Inferior parietal cortex (tissue), 1 donor: ENCODE data around the gene TLCD1.
A peak's percentile ranks its signal among the peaks of the same experiment; 100 is the strongest.

Source experiments
- DNase-seq: peaks from one replicate; pipeline ENCODE4 v3.0.0-alpha.2; 2016; ENCODE audit errors: extremely low spot score

The TLCD1 gene, protein sequence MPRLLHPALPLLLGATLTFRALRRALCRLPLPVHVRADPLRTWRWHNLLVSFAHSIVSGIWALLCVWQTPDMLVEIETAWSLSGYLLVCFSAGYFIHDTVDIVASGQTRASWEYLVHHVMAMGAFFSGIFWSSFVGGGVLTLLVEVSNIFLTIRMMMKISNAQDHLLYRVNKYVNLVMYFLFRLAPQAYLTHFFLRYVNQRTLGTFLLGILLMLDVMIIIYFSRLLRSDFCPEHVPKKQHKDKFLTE

DNA sequence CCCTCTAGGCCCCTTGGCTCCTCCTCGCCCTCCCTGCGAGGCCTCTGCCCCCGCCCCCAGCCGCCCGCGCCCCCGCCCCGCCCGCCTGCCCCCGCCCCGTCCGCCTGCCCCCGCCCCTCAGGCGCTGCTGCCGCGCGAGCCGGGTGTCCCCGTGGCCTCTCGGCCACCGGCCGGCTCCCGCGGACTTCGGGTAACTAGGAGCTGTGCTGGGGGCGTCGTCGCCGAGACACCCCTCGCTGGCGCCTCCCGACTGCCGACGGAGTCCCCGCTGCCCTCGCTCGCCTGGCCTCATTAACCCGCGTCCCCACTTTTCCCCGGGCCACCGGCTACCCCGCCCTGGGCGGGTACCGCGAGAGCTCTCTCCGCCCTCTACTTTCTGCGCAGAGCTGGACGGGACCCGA is at the start of gene TLCD1:
Gene TLCD1, minus strand, starts transcription at position 8 of the 401 bp plus-strand sequence. CDS start 136 bp downstream, outside the sequence.
- peak; percentile 44 for DNase-seq

GRCh38 chr17:28774206-28774605 is 48.2 kb upstream of the TLCD1 start:
- no peak for DNase-seq

GRCh38 chr17:28773736-28774135 is 47.7 kb upstream of the TLCD1 start:
- no peak for DNase-seq

DNA sequence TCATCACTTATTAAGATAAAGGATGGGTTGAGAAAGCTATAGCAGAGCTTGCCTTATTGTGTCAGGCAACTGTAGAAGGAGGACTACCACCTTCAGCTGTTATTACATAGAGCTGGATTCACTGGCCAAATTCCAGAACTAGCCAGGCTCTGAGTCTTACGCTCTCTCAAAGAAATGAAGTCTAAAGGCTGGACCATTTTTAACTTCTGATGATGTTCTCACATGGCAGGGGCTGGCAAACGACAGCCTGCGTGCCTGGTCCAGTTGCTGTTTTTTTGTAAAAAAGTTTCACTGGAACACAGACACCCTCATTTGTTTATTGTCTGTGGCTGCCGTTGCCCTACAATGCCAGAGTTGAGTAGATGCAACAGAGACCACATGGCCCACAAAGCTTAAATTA is 39.0 kb upstream of the TLCD1 start:
- DNase-seq, result no peak

DNA sequence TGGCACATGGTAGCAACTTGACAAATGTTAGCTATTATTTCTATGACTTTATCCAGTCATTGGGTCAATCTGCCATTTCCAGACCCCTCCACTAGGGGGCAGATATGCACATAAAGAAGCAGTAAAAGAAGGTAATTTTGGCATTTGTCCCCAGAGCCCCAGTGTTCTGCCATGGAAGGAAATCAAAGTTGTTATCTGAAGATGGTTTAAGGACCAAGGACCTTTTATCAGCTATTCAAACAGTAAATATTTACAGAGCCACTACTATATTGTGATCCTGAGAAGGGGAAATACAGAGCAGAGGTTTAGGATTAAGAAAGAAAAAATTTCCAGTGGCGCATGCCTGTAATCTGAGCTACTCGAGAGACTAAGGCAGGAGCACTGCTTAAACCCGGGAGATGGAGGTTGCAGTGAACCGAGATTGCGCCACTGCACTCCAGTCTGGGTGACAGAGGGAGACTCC is 37.8 kb upstream of the TLCD1 start:
- DNase-seq, result peak; percentile 94

DNA sequence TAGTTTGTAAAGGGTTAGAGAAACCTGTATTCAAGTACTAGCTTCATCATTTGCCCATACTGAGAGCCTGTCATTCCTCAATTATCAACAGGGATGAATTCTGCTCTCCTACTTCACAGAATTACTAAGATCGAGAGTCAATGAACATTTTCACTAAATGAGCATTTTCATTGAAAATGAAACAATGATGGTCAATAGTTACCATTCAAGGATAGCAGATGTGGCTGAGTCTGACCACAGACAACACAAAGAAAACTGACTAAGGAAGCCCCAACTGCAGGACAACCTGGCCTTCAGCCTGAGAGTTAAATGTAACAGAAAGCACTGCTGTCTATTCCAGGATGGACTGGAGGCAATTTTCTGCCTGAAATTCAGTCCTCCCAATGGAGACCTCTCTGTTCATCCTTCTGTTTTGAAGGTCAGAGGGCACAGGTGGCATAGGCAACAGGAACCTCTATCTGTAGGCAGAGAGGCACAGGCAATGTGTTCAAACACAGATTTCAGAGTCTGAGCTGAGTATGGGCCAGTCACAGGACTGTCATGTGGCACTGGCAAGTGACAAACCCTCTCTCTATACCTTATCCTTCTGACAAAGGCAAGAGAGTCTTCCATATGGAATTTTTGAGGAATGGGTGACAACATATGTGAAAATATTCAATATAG is 37.2 kb upstream of the TLCD1 start:
- DNase-seq, result no peak

- DNase-seq, result no peak
Observed at GRCh38 chr17:28760601-28761562, 34.8 kb upstream of the TLCD1 start.

DNA sequence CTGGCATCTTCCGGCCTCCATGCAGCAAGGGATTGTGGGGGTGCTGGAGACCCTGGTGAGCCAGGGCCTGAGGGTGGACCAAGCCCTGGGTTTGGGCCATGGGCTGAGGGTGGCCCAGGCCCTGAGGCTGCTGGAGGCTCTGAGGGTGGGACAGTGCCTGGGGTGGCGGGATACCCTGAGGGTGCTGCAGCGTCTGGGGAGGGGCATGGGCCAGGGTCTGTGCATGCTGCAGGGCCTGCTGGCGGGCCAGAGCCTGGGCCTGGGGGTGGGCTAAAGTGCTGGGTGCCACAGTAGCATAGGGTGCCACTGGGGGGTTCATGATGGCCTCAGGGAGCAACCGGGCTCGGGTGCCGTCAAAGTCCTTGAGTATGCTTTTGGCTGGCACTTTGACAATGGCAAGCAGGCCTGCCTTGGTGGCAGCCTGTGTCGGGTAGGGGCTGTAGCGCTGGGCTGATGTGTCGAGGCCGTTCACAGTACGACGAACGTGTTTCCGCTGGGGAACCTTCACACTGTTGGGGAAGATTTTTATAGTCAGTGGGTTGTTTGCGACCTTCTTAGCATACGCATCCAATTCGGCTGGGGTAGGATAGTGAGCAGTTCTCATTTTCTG is 33.3 kb upstream of the TLCD1 start:
- no peak for DNase-seq

- no peak for DNase-seq
Observed at GRCh38 chr17:28758411-28759121, 32.5 kb upstream of the TLCD1 start.

- DNase-seq, result no peak
Observed at GRCh38 chr17:28756049-28756804, 30.2 kb upstream of the TLCD1 start.

GRCh38 chr17:28755486-28755885 is 29.5 kb upstream of the TLCD1 start:
- DNase-seq, result no peak

- no peak for DNase-seq
Observed at GRCh38 chr17:28751600-28752366, 25.8 kb upstream of the TLCD1 start.

DNA sequence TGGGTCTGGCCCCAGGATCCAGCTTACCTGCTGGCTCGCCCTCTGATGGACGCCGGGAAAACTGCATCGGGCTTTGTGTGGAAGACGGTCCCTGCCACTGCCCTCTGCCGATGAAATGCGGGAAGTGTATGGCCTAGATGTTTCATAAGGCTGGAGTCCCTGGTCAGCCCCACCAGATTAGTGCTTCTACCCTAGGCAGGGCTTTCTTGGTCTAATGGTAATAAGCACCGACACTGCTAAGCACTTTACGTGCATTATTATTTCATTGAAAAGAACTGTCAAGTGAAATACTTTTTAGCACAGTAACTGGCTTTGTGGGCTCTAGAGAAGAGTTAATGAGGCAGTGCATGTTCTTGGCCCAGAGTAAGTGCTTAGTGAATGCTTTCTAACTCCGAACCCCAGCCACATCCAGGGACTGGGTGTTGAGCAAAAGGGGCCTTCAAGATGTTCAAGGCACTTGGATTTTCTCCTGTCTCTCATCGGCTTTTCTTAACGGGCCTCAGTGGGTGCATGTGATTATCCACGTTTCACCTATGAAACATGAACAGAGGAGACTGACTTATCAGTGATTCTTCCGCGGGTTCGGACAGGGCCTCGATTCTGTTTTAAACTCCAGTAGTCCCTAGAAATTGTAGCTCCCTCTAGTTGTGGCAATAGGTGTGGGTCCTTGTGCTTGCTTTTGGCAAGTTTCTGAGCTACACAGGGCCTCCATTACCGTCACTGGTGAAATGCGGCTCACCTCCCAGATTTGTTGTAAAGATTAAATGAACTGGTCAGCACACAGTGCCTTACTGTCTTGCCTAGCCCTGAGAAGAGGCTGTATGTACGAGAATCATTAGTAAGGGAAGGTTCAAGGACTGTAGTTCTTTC is 24.4 kb upstream of the TLCD1 start:
- DNase-seq, result peak; percentile 96

- no peak for DNase-seq
Observed at GRCh38 chr17:28749516-28750177, 23.6 kb upstream of the TLCD1 start.

DNA sequence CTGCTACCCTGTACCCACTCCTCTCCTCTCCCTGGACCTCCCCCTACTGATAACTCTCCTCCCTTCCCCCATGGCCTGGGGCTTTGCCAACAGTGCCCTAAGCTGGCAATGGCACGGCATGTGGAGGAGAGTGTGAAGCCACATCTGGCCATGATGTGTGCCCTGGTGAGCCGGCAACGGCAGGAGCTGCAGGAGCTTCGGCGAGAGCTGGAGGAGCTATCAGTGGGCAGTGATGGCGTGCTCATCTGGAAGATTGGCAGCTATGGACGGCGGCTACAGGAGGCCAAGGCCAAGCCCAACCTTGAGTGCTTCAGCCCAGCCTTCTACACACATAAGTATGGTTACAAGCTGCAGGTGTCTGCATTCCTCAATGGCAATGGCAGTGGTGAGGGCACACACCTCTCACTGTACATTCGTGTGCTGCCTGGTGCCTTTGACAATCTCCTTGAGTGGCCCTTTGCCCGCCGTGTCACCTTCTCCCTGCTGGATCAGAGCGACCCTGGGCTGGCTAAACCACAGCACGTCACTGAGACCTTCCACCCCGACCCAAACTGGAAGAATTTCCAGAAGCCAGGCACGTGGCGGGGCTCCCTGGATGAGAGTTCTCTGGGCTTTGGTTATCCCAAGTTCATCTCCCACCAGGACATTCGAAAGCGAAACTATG is 23.0 kb upstream of the TLCD1 start:
- DNase-seq, result no peak

GRCh38 chr17:28747801-28748750 is 22.0 kb upstream of the TLCD1 start:
- DNase-seq, result no peak
